Psoas muscle (tissue), 8 donors: ENCODE measurements around the gene SCAMP1. TPM values are rescaled to one million over a fixed set of nuclear protein-coding genes. Genes with fewer than 3 reads are reported as not detected.
"Not testable (repeated sequence)": the region's sequence is repeated elsewhere in the genome, so short reads cannot be mapped to it uniquely, and the experiment has no call there.

Experiments
- ATAC-seq, 4 donors: fragments of 200-7000 bp; cut with Tn5 transposase; one replicate each; pipeline ENCODE4 v1.9.1; 2020; ENCODE audit warnings: moderate library complexity in 3 of 4, mild to moderate bottlenecking in 2 of 4
- DNase-seq, 2 donors: peaks; one replicate each; pipeline ENCODE4 v3.0.0-alpha.2; 2020
- H3K27ac ChIP-seq: fragments of 200-600 bp; one replicate; pipeline ENCODE4 v1.8.0; 2022
- H3K27me3 ChIP-seq, 3 donors: fragments of 200-600 bp in 1 of 3; one replicate each; pipeline versions ENCODE4 v1.6.1 to v1.8.0; 2013 to 2022; ENCODE audit warnings: low read length in 2 of 3, mild to moderate bottlenecking in 2 of 3, moderate library complexity in 1 of 3; ENCODE audit not compliant: insufficient read depth in 3 of 3
- H3K36me3 ChIP-seq, 2 donors: fragments of 200-600 bp in 1 of 2; one replicate each; pipeline versions ENCODE4 v1.6.1 to v1.8.0; 2013 to 2022; ENCODE audit warnings: low read depth in 1 of 2, mild to moderate bottlenecking in 1 of 2, moderate library complexity in 1 of 2; ENCODE audit not compliant: insufficient read depth in 1 of 2
- H3K4me1 ChIP-seq: fragments of 200-600 bp; one replicate; pipeline ENCODE4 v1.8.0; 2022
- H3K4me3 ChIP-seq: fragments of 200-600 bp; one replicate; pipeline ENCODE4 v1.8.0; 2022; ENCODE audit warnings: mild to moderate bottlenecking
- H3K9me3 ChIP-seq: fragments of 200-600 bp; one replicate; pipeline ENCODE4 v1.8.0; 2022
- WGBS, 3 donors: extraction: QIAGEN DNeasy Blood & Tissue Kit; methylation state at CpG; one replicate each; pipeline versions ENCODE4 v1.1.6 to v1.1.7; 2013; 5-methylcytosine and 5-hydroxymethylcytosine counted together
- intact Hi-C, 2 donors: fragments of 100-400 bp; cut with DNase I; formaldehyde crosslinking; loops; one replicate each; pipeline versions ENCODE4 v1.11.0 to v1.14.2; 2022
- polyA plus RNA-seq, 3 donors: library from polyadenylated mRNA; stranded (reverse); fragments of 200-250 nt; gene quantifications; one replicate each; pipeline ENCODE4 v1.2.3, GENCODE V29; 2013
- total RNA-seq, 4 donors: library from RNA; stranded (reverse); fragmentation: NEBNext Ultra II Directional in 2 of 4; extraction: Animal tissue kit (Norgen Biotek cat#: 25700) in 2 of 4; gene quantifications; one replicate each; pipeline versions ENCODE4 v1.2.1 to v1.2.4, GENCODE V29; 2021 to 2023
- TF ChIP-seq, protein P1 (sequence below): fragments of 200-600 bp; IDR thresholded peaks from one replicate; pipeline ENCODE4 v1.8.0; 2022; ENCODE audit warnings: antibody characterized with exemption
- donor health status: healthy with polysubstance abuse.
- donor health status: DM: no; HTN: no; CAD: no; lungs with moderate emphysema.
- donor health status: Bipolar disorder and iron deficiency.
- donor health status: healthy.
- donor health status: DM: yes; HTN: yes; CAD: no.
- donor health status: DM: no; HTN: no; CAD: no.
- donor health status: DM: no; HTN: no; CAD: no.
- donor health status: DM: yes; HTN: yes; CAD: no.

SCAMP1 gene
- total and polyA plus RNA-seq, 7 donors = 7.2 to 28.4 (median 16.4) TPM

DNA sequence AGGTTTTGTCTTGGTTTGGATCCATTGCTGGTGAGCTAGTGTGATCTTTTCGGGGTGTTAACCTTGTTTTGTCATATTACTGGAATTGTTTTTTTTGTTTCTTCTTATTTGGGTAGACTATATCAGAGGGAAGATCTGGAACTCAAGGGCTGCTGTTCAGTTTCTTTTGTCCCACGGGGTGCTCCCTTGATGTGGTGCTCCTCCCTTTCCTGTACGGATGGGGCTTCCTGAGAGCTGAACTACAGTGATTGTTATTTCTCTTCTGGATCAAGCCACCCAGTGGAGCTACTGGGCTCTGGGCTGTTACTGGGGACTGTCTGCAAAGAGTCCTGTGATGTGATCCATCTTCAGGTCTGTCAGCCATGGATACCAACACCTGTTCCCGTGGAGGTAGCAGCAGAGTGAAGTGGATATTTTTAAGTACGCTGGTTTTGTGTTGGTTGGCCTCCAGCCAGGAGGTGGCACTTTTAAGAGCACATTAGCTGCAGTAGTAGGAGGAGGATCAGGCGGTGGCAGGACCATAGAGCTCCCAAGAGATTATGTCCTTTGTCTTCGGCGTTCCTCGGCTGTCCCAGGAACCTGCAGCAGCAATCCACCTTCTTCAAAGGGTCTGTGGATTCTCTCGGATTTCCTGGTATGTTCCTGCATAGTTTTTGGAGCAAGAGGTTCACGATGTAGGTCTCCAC lies 27.2 kb downstream of the SCAMP1 start:
- Histone ChIP-seq H3K4me1 (peaks cover 6% of the 10 kb centered on the region), H3K27me3 (no peaks in the 10 kb centered on the region), H3K4me3 (no peak overlapping the region), H3K36me3 (no peaks in the 10 kb centered on the region), H3K27ac (no peak overlapping the region), H3K9me3 (peaks cover 4% of the 10 kb centered on the region)
- 68 to 87% (median 68%) methylated on average over 11 of the region's 11 CpGs for WGBS, 3 donors
- no peak for DNase-seq
- ATAC-seq = no peak
- intact Hi-C loops = no loop called here
- TF ChIP-seq, protein P1, sequence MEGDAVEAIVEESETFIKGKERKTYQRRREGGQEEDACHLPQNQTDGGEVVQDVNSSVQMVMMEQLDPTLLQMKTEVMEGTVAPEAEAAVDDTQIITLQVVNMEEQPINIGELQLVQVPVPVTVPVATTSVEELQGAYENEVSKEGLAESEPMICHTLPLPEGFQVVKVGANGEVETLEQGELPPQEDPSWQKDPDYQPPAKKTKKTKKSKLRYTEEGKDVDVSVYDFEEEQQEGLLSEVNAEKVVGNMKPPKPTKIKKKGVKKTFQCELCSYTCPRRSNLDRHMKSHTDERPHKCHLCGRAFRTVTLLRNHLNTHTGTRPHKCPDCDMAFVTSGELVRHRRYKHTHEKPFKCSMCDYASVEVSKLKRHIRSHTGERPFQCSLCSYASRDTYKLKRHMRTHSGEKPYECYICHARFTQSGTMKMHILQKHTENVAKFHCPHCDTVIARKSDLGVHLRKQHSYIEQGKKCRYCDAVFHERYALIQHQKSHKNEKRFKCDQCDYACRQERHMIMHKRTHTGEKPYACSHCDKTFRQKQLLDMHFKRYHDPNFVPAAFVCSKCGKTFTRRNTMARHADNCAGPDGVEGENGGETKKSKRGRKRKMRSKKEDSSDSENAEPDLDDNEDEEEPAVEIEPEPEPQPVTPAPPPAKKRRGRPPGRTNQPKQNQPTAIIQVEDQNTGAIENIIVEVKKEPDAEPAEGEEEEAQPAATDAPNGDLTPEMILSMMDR = no peak

DNA sequence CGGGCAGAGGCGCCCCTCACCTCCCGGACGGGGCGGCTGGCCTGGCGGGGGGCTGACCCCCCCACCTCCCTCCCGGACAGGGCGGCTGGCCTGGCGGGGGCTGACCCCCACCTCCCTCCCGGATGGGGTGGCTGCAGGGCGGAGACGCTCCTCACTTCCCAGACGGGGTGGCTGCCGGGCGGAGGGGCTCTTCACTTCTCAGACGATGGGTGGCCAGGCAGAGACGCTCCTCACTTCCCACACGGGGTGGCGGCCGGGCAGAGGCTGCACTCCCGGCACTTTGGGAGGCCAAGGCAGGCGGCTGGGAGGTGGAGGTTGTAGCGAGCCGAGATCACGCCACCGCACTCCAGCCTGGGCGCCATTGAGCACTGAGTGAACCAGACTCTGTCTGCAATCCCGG lies 30.9 kb downstream of the SCAMP1 start:
- 95 to 98% (median 96%) methylated on average over 12 to 26 of the region's 28 CpGs for WGBS, 3 donors
- DNase-seq, H3K9me3 ChIP-seq, H3K4me3 ChIP-seq, H3K27me3 ChIP-seq, H3K27ac ChIP-seq, H3K4me1 ChIP-seq, H3K36me3 ChIP-seq, ATAC-seq, intact Hi-C loops: not testable (repeated sequence)

DNA sequence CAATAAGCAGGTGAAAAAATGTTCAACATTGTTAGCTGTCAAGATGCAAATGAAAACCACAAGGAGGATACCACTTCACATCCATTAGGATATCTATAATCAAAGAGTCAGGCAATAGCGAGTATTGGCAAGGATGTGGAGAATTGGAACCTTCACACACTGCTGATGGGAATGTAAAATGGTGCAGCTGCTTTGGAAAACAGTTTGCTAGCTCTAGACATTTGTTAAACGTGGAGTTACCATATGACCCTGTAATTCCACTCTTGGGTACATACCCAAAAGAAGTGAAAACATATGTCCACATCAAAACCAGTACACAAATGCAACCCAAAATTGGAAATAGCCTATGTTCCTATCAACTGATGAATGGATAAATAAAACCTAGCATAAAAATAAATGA lies 37.4 kb downstream of the SCAMP1 start:
- Histone ChIP-seq H3K4me3 (no peak overlapping the region), H3K4me1 (peaks cover 5% of the 10 kb centered on the region), H3K9me3 (no peaks in the 10 kb centered on the region), H3K27ac (no peak overlapping the region), H3K27me3 (no peaks in the 10 kb centered on the region), H3K36me3 (no peaks in the 10 kb centered on the region)
- no peak for ATAC-seq
- TF ChIP-seq, protein P1 = no peak
- intact Hi-C loops = no loop called here
- no peak for DNase-seq
- 72 to 86% (median 81%) methylated on average over 2 of the region's 2 CpGs for WGBS, 3 donors

DNA sequence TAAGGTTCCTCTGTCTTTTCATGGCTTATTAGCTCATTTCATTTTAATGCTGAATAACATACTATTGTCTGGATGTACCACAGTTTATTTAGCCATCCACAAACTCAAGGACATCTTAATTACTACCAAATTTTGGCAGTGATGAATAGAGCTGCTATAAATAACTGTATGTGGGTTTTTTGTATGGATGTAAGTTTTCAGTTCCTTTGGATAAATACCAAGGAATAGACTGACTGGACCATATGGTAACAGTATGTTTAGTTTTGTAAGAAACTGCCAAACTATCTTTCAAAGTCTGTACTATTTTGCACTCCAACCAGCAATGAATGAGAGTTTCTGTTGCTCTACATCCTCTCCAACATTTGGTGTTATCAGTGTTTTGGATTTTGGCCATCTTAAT lies 38.7 kb downstream of the SCAMP1 start:
- intact Hi-C loops = no loop called here
- ATAC-seq = no peak

DNA sequence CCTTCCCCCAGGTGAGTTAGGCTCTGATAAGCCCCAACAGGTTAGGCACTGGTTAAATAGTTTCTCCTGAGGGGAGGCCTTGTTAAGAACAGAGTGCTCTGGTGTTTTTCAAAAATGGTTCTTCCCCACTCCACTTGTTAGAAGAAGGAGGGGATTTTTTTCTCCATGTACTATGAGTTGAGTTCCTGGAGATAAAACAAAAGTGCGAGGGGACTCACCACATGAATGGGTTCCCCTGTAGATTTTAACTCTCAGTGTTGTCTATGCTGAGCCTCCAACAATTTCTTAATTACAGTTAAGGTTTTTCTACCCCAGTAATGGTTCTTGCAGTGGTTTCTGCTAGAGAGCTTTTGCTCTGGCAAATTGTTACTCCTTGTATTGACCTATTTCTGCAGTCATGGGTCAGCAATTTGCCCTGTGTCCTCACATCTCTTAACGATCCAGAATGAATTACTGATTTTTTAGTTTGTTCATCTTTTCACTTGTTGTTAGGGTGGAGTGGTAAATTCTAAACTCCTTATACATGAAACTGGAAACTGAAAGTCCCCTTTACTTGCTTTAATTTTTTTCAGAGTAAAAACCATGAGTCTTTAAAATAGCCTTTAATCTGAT lies 44.4 kb downstream of the SCAMP1 start:
- peaks cover 3% of the 10 kb centered on the region for H3K9me3 ChIP-seq
- no peak for ATAC-seq
- WGBS, 3 donors = 80 to 92% (median 82%) methylated on average over 2 of the region's 2 CpGs
- H3K27me3 ChIP-seq = no peaks in the 10 kb centered on the region
- no peaks in the 10 kb centered on the region for H3K4me1 ChIP-seq
- no peak for DNase-seq
- H3K4me3 ChIP-seq = no peak overlapping the region
- intact Hi-C loops = no loop called here
- no peak overlapping the region for H3K27ac ChIP-seq
- TF ChIP-seq, protein P1 = no peak
- peaks cover 0 to 3% of the 10 kb centered on the region in 2 donors for H3K36me3 ChIP-seq

More for the DNA sequence above, 38.7 kb downstream of the SCAMP1 start:
- Histone ChIP-seq H3K27ac (no peak overlapping the region), H3K4me3 (no peak overlapping the region), H3K9me3 (no peaks in the 10 kb centered on the region), H3K4me1 (peaks cover 5% of the 10 kb centered on the region), H3K27me3 (no peaks in the 10 kb centered on the region), H3K36me3 (no peaks in the 10 kb centered on the region)
- TF ChIP-seq, protein P1 = no peak
- DNase-seq = no peak
